ENCODE data around the gene FGF13. TPM values are rescaled to one million over a fixed set of nuclear protein-coding genes. Genes with fewer than 3 reads are reported as not detected.

FGF13 gene
- total RNA-seq = not detected in 2 replicates

DNA sequence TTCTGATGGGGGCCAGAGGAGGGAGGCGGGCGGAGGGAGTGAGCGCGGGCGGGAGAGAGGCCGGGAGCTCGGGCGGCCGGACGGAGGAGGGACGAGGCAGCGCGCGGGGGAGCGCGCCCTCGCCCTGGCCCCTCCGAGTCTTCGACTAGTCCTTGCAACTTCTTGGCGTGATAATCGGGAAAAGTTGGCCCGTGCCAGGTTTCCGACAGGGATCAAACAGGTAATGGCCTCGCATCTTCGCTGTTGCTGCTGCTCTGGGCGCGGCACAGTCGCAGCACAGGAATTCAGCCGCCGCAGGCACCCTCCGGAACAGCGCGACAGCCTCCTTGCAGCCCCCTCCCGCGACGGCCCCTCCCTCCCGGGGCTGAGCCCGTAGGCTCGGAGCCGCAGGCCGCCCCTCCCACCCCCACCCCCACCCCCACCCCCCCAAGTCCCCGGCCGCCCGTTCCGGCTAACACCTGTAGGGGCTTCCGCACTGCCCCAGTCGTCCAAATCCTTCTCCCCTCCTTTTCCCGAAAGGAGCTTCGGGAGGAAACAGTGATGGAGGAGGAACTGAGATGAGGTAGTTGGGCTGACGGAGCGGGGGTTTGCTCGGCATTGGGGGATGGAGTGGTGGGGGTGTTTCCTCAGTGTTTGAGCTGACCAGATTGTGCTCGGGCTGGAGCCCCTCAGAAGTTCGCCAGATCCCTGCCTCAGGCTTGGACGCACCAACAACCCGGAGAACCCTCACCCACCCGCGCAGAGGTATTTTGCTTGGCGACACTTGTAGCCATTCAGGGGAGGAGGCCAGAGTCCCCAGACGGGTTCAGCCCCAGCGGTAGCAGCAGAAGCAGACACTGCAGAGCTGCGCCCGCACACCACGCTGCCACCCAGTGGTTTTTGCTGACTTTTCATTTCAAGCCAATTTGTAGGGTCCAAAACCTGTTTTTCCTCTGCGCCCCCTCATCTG, at the start of gene FGF13:
FGF13 (minus strand) TSS at position 319 of the 949 bp plus-strand sequence. CDS start 714 bp downstream, outside the sequence.

Small RNA genes within 50 kb of the gene (small RNA-seq; reads per million reads assigned to genes)
- gene AL031386.1 (not detected), gene MIR504 (not detected)

Data from placental epithelial cell (primary cell).